Gastroesophageal sphincter (tissue), 3 donors: ENCODE measurements around the gene TOX2.

Source experiments
- EP300 ChIP-seq: sonication (generic); formaldehyde crosslinking; IDR thresholded peaks from one replicate; pipeline ENCODE4 v1.6.1; 2017; ENCODE audit warnings: antibody characterized with exemption, mild to moderate bottlenecking
- TF ChIP-seq, protein P1 (sequence below), 4 experiments: fragments of 200-600 bp in 2 of 4; fragments of 450-650 bp in 2 of 4; sonication (generic) in 1 of 4; IDR thresholded peaks; one replicate each; pipeline ENCODE4 v1.5.1; 2017 to 2019; ENCODE audit warnings: antibody characterized with exemption in 4 of 4, mild to moderate bottlenecking in 2 of 4, moderate library complexity in 2 of 4

DNA sequence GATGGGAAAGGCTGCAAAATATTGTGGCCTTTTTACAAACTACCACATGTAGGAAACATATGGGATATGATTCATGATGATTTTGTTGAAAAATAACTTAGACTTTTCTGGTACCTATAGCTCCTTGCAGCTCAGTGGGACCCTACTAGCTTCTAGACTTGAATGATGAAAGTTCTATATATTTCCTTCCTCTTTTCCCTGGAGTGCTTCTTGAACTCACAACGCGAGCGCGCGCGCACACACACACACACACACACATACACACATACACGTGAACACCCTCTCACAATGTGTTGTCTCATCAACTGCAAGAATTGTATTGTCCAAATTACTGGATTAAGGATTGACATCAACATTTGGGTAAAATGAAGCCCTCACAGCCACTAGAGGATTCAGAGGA lies 61.9 kb downstream of the TOX2 start:
- TF ChIP-seq, protein P1, sequence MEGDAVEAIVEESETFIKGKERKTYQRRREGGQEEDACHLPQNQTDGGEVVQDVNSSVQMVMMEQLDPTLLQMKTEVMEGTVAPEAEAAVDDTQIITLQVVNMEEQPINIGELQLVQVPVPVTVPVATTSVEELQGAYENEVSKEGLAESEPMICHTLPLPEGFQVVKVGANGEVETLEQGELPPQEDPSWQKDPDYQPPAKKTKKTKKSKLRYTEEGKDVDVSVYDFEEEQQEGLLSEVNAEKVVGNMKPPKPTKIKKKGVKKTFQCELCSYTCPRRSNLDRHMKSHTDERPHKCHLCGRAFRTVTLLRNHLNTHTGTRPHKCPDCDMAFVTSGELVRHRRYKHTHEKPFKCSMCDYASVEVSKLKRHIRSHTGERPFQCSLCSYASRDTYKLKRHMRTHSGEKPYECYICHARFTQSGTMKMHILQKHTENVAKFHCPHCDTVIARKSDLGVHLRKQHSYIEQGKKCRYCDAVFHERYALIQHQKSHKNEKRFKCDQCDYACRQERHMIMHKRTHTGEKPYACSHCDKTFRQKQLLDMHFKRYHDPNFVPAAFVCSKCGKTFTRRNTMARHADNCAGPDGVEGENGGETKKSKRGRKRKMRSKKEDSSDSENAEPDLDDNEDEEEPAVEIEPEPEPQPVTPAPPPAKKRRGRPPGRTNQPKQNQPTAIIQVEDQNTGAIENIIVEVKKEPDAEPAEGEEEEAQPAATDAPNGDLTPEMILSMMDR (IDR thresholded peaks at IDR 0.05): no peak
- no peak for TF ChIP-seq EP300
